ENCODE data around the gene BIN1. TPM values are rescaled to one million over a fixed set of nuclear protein-coding genes. Genes with fewer than 3 reads are reported as not detected.
"Not testable (repeated sequence)": the region's sequence is repeated elsewhere in the genome, so short reads cannot be mapped to it uniquely, and the experiment has no call there.

Gene BIN1
- total and polyA plus RNA-seq, 12 donors: 62.1 to 207 (median 125) TPM

GRCh38 chr2:127122361-127123027 is 15.5 kb upstream of the BIN1 start:
- Histone ChIP-seq H3K27me3 (no peaks in the 10 kb centered on the region), H3K9me3 (replicated peaks in 1 of 3) (no peaks in the 10 kb centered on the region), H3K4me1 (replicated peaks in 1 of 2) (no peaks in the 10 kb centered on the region), H3K36me3 (replicated peaks in 1 of 2) (no peaks in the 10 kb centered on the region), H3K27ac (no peak overlapping the region), H3K4me3 (no peak overlapping the region)
- intact Hi-C loops (cut with DNase I): no loop called here
- TF ChIP-seq CTCF (IDR thresholded peaks at IDR 0.05) (no peak), POLR2A (IDR thresholded peaks at IDR 0.05) (no peak)
- no peak for DNase-seq
- WGBS, 4 donors: 82 to 86% (median 84%) methylated on average over 10 of the region's 10 CpGs

- H3K27me3 ChIP-seq: no peaks in the 10 kb centered on the region
- TF ChIP-seq CTCF (IDR thresholded peaks at IDR 0.05): no peak
- no peak for TF ChIP-seq POLR2A (IDR thresholded peaks at IDR 0.05)
- H3K4me3 ChIP-seq: no peak overlapping the region
- no peak overlapping the region for H3K27ac ChIP-seq
- peak in 1 of 7 donors; percentile 18 for DNase-seq
- no peaks in the 10 kb centered on the region for H3K4me1 ChIP-seq (replicated peaks in 1 of 2)
- WGBS, 4 donors: 82 to 100% (median 95%) methylated on average over 2 to 7 of the region's 7 CpGs
- no peaks in the 10 kb centered on the region for H3K9me3 ChIP-seq (replicated peaks in 1 of 3)
- intact Hi-C loops (cut with DNase I): no loop called here
- no peaks in the 10 kb centered on the region for H3K36me3 ChIP-seq (replicated peaks in 1 of 2)
Observed at GRCh38 chr2:127121776-127122176, 14.8 kb upstream of the BIN1 start.

GRCh38 chr2:127121353-127121752 is 14.4 kb upstream of the BIN1 start:
- Histone ChIP-seq H3K4me1 (replicated peaks in 1 of 2) (no peaks in the 10 kb centered on the region), H3K4me3 (no peak overlapping the region), H3K36me3 (replicated peaks in 1 of 2) (no peaks in the 10 kb centered on the region), H3K27me3 (no peaks in the 10 kb centered on the region), H3K27ac (no peak overlapping the region), H3K9me3 (replicated peaks in 1 of 3) (no peaks in the 10 kb centered on the region)
- DNase-seq: peak in 1 of 7 donors; percentile 34
- 76 to 93% (median 91%) methylated on average over 1 of the region's 1 CpG; no CpG with 5 or more reads in 1 of the 4 donors for WGBS, 4 donors
- TF ChIP-seq POLR2A (IDR thresholded peaks at IDR 0.05) (no peak), CTCF (IDR thresholded peaks at IDR 0.05) (no peak)
- intact Hi-C loops (cut with DNase I): no loop called here

GRCh38 chr2:127120408-127120807 is 13.5 kb upstream of the BIN1 start:
- H3K4me3 ChIP-seq; DNase-seq; H3K9me3 ChIP-seq (replicated peaks in 1 of 3); H3K27me3 ChIP-seq; H3K36me3 ChIP-seq (replicated peaks in 1 of 2); intact Hi-C loops (cut with DNase I); H3K4me1 ChIP-seq (replicated peaks in 1 of 2); H3K27ac ChIP-seq: not testable (repeated sequence)
- 94 to 97% (median 95%) methylated on average over 11 to 20 of the region's 20 CpGs for WGBS, 4 donors

GRCh38 chr2:127118467-127118866 is 11.5 kb upstream of the BIN1 start:
- 76 to 96% (median 91%) methylated on average over 6 of the region's 6 CpGs for WGBS, 4 donors
- peak in 1 of 7 donors; percentile 20 for DNase-seq
- intact Hi-C loops (cut with DNase I): no loop called here

More at GRCh38 chr2:127118467-127118866, 11.5 kb upstream of the BIN1 start:
- TF ChIP-seq POLR2A (IDR thresholded peaks at IDR 0.05) (no peak), CTCF (IDR thresholded peaks at IDR 0.05) (no peak)
- Histone ChIP-seq H3K36me3 (replicated peaks in 1 of 2) (no peaks in the 10 kb centered on the region), H3K4me3 (no peak overlapping the region), H3K9me3 (replicated peaks in 1 of 3) (no peaks in the 10 kb centered on the region), H3K4me1 (replicated peaks in 1 of 2) (no peaks in the 10 kb centered on the region), H3K27me3 (no peaks in the 10 kb centered on the region), H3K27ac (no peak overlapping the region)
